ENCODE results near the gene SPP2. TPM values are rescaled to one million over a fixed set of nuclear protein-coding genes. Genes with fewer than 3 reads are reported as not detected.

Gene SPP2
- total and polyA plus RNA-seq, 2 of the 8 experiments (the other 6 are each of a cell fraction or from before 2014, with no cell fraction given), result not detected

DNA sequence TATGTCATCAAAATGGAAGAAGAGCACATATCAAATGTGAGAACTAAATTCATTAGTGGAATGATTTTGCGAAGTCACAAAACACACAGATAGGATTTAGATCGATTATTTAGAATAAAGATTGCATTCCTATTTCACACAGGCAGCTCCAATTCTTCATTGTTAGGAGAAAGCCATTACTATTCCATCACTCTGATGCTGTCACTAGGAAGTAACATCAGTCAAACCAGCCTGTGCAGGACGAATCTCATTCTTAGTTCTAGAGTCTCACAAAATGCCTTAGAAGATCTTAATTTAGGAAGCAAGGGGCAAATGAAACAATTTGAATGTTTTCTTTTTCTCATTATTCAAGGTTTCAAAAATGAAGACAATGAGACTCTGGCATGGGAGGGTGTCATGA lies 44.0 kb upstream of the SPP2 start:
- Histone ChIP-seq H4K8ac (ENCODE audit: extremely low read depth, insufficient read depth, low read length) (no peak overlapping the region), H4K91ac (replicated peaks; ENCODE audit: insufficient read length, low read length) (no peak overlapping the region), H3K18ac (ENCODE audit: extremely low read depth, low read length) (no peak overlapping the region), H4K5ac (ENCODE audit: insufficient read length, low read depth, low read length) (no peak overlapping the region), H3K36me3 (ENCODE audit: control insufficient read depth in 2 of 4, insufficient read depth in 4 of 4, low read length in 3 of 4) (no peaks in the 10 kb centered on the region), H2BK120ac (replicated peaks; ENCODE audit: low read depth, low read length) (no peak overlapping the region), H3K79me2 (ENCODE audit: control insufficient read depth in 1 of 2, insufficient read depth in 2 of 2, low read length in 2 of 2) (no peaks in the 10 kb centered on the region), H3K23ac (ENCODE audit: insufficient read length) (no peak overlapping the region), H3K56ac (replicated peaks; ENCODE audit: insufficient read length, low read depth, low read length) (no peak overlapping the region), H3K23me2 (ENCODE audit: low read depth, low read length) (no peaks in the 10 kb centered on the region), H2BK20ac (ENCODE audit: low read length) (no peak overlapping the region), H3K9me3 (ENCODE audit: insufficient read depth in 2 of 2, low read depth in 1 of 2, low read length in 1 of 2) (no peaks in the 10 kb centered on the region), H3K14ac (ENCODE audit: insufficient read length) (no peak overlapping the region), H2AK5ac (ENCODE audit: low read depth, low read length) (no peak overlapping the region), H3K79me1 (ENCODE audit: low read depth, low read length) (no peaks in the 10 kb centered on the region), H4K20me1 (replicated peaks in 1 of 2; ENCODE audit: control insufficient read depth in 1 of 2, insufficient read depth in 2 of 2, low read length in 2 of 2) (no peaks in the 10 kb centered on the region), H3K27ac (ENCODE audit: low read depth, low read length) (no peak overlapping the region), H3K4me3 (ENCODE audit: extremely low read depth in 1 of 4, insufficient read depth in 2 of 4, low read depth in 3 of 4, low read length in 4 of 4) (no peak overlapping the region), H3K9ac (replicated peaks in 1 of 4; ENCODE audit: extremely low read depth in 1 of 4, low read depth in 3 of 4, low read length in 3 of 4) (no peak overlapping the region), H3K4ac (replicated peaks; ENCODE audit: insufficient read length, low read depth, low read length) (no peak overlapping the region), H3K27me3 (replicated peaks in 1 of 4; ENCODE audit: control insufficient read depth in 3 of 4, extremely low read depth in 1 of 4, insufficient read depth in 3 of 4, low read length in 3 of 4) (no peaks in the 10 kb centered on the region), H3K4me1 (replicated peaks in 1 of 4; ENCODE audit: control insufficient read depth in 3 of 4, insufficient read depth in 4 of 4, low read length in 3 of 4) (peaks cover 0 to 4% (median 0%) of the 10 kb centered on the region in 4 experiments; a peak in 2 of 7 replicates), H2BK5ac (ENCODE audit: low read depth, low read length) (no peak overlapping the region), H2AFZ (ENCODE audit: low read length) (no peak overlapping the region), H3K4me2 (ENCODE audit: insufficient read depth in 1 of 2, low read depth in 2 of 2, low read length in 2 of 2) (no peak overlapping the region), H2BK15ac (ENCODE audit: low read length) (no peak overlapping the region), H2BK12ac (ENCODE audit: low read depth, low read length) (no peak overlapping the region)
- CTCF ChIA-PET (ENCODE audit: partially characterized antibody), result no interaction called here
- DNase-seq (ENCODE audit: low read depth in 1 of 2, low spot score in 2 of 2) (no peak), FAIRE-seq (no peak)
- POLR2A ChIA-PET (ENCODE audit: partially characterized antibody), result no interaction called here
- WGBS, 2 experiments (ENCODE audit: extremely low coverage in 1 of 2, insufficient coverage in 1 of 2, insufficient read length in 1 of 2, insufficient replicate concordance in 2 of 2, low coverage in 1 of 2, low lambda C conversion rate in 2 of 2, missing lambda C conversion rate in 1 of 2), result 85% methylated on average over 3 of the region's 3 CpGs; no CpG with 5 or more reads in 1 of the 2 experiments
- TF ChIP-seq JUN (IDR thresholded peaks at IDR 0.05; ENCODE audit: low read depth, low read length) (no peak), CHD2 (IDR thresholded peaks at IDR 0.05; ENCODE audit: low read length) (no peak), GTF2F1 (IDR thresholded peaks at IDR 0.05; ENCODE audit: borderline replicate concordance, low read depth, low read length) (no peak), POU5F1 (IDR thresholded peaks at IDR 0.05; ENCODE audit: low read depth, low read length) (no peak), SP2 (IDR thresholded peaks at IDR 0.05; ENCODE audit: low read length) (no peak), TEAD4 (IDR thresholded peaks at IDR 0.05; ENCODE audit: low read depth, low read length) (no peak), YY1 (IDR thresholded peaks at IDR 0.05; ENCODE audit: low read depth, low read length) (no peak), BCL11A (IDR thresholded peaks at IDR 0.05; ENCODE audit: low read depth in 2 of 2, low read length in 2 of 2) (no peak), SIRT6 (IDR thresholded peaks at IDR 0.05; ENCODE audit: low read length) (no peak), JUND (IDR thresholded peaks at IDR 0.05; ENCODE audit: low read length) (no peak)

Measured in H1 (cell line).